ENCODE data around the gene TMEM170A.
"Not testable (repeated sequence)": the region's sequence is repeated elsewhere in the genome, so short reads cannot be mapped to it uniquely, and the experiment has no call there.

DNA sequence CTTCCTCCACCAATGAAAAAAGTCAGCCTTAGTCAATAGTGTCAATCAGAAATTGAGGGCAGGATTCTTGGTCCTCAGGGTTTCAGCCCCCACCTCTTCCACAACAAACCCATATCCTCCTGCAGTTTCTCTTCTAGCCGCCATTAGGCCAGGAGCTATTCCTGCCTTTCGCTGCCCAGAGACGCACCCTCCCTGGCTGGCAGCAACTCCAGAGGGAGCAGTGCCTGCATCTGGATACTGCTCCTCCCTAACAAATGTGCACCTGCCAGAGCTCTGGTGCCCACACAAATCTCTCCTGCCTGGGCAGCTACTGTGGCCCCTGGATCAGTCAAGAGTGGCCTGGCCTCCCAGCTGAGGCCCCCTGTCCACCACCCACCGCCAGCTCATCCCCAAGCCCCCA, 8.0 kb downstream of the TMEM170A start:
- not testable (repeated sequence) for TF ChIP-seq CTCF (IDR thresholded peaks at IDR 0.05; ENCODE audit: borderline replicate concordance, extremely low read depth, low read length, poor library complexity, severe bottlenecking); EZH2 (IDR thresholded peaks at IDR 0.05; ENCODE audit: borderline replicate concordance, low read depth, low read length, severe bottlenecking)
